NCI-H2196 treated with DMSO at 0.1 percent for 48 hours (cell line): Measurements from ENCODE around the gene TMCC3.
"Not testable (repeated sequence)": the region's sequence is repeated elsewhere in the genome, so short reads cannot be mapped to it uniquely, and the experiment has no call there.

Source experiments
- DNase-seq: peaks from one replicate; lab custom pipeline; 2025; ENCODE audit not compliant: unreplicated experiment; lab: John Stamatoyannopoulos, UW

Gene TMCC3

DNA sequence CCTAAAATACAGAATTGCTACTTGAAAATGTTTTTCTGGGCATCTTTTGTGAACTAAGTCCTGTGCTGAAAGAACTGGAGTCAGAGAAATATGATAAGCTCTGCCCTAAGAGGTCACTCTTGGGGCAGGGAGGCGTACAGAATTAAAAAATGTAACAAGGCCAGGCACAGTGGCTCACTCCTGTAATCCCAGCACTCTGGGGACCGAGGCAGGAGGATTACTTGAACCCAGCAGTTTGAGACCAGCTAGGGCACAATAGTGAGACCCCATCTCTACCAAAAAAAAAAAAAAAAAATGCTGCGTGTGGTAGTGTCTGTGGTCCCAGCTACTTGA, 46.0 kb downstream of the TMCC3 start:
- no peak for DNase-seq

GRCh38 chr12:94603434-94604365, 46.7 kb downstream of the TMCC3 start:
- DNase-seq: no peak

DNA sequence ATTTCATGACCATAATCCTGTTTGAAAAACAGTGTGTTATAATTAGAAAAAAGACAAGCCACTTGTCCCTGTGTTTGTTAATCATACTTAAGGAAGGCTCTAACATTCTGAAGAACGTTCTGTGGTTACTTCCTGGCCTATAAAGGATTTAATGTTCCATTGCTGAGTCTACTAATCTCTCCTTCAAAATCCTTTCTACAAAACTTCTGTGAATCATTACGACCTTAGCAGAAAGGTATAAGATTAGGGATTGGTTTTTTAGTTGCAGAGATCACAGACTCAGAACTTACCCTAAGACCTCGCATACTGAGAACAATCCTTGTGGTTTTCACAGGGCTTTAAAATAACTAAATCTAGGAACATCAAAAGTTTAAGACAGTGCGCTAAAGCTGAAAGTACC, 48.3 kb downstream of the TMCC3 start:
- no peak for DNase-seq

GRCh38 chr12:94601307-94601706, 49.0 kb downstream of the TMCC3 start:
- not testable (repeated sequence) for DNase-seq

- no peak for DNase-seq
Observed at GRCh38 chr12:94599189-94599588, 51.2 kb downstream of the TMCC3 start.

- no peak for DNase-seq
Observed at GRCh38 chr12:94597268-94597667, 53.1 kb downstream of the TMCC3 start.

GRCh38 chr12:94596596-94596995, 53.8 kb downstream of the TMCC3 start:
- peak; percentile 64 for DNase-seq

DNA sequence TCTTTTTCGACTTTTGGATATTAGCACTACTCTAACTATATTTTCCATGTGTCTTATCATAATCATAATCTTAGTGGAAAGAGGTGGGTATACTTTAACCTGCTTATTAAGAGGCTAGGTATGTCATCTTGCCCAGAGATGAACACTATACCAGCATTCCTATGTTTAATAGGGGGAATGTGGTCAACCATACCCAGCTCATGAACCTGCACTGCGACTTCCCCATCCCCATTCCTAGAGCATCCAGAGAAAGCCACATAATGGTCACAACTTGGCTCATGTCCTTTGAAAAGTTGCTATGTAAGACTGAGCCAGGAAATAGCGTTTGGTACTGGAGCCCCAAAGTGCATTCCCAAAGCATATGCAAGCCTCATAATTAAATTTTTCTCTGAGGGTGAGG, 55.2 kb downstream of the TMCC3 start:
- DNase-seq: no peak

GRCh38 chr12:94594443-94594825, 55.9 kb downstream of the TMCC3 start:
- no peak for DNase-seq

- no peak for DNase-seq
Observed at GRCh38 chr12:94593822-94594442, 56.4 kb downstream of the TMCC3 start.

GRCh38 chr12:94592723-94593122, 57.6 kb downstream of the TMCC3 start:
- not testable (repeated sequence) for DNase-seq

DNA sequence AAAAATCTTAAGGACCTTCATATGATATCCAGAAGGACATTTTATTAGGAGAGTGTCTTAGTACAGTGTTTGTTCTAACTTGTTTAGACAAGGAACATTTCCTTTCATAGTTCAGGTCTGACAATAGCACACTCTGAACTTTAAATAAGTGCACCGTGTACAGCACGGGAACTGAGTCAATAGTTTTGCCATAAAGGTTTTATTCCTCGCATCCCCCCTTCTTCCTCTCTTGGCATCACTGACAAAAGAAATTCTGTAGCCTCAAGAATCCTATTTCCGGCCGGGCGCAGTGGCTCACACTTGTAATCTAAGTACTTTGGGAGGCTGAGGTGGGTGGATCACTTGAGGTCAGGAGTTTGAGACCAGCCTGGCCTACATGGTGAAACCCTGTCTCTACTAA, 58.3 kb downstream of the TMCC3 start:
- no peak for DNase-seq

- no peak for DNase-seq
Observed at GRCh38 chr12:94590428-94590827, 59.9 kb downstream of the TMCC3 start.

- DNase-seq: no peak
Observed at GRCh38 chr12:94589591-94590001, 60.8 kb downstream of the TMCC3 start.

- DNase-seq: no peak
Observed at GRCh38 chr12:94588346-94588745, 62.0 kb downstream of the TMCC3 start.

DNA sequence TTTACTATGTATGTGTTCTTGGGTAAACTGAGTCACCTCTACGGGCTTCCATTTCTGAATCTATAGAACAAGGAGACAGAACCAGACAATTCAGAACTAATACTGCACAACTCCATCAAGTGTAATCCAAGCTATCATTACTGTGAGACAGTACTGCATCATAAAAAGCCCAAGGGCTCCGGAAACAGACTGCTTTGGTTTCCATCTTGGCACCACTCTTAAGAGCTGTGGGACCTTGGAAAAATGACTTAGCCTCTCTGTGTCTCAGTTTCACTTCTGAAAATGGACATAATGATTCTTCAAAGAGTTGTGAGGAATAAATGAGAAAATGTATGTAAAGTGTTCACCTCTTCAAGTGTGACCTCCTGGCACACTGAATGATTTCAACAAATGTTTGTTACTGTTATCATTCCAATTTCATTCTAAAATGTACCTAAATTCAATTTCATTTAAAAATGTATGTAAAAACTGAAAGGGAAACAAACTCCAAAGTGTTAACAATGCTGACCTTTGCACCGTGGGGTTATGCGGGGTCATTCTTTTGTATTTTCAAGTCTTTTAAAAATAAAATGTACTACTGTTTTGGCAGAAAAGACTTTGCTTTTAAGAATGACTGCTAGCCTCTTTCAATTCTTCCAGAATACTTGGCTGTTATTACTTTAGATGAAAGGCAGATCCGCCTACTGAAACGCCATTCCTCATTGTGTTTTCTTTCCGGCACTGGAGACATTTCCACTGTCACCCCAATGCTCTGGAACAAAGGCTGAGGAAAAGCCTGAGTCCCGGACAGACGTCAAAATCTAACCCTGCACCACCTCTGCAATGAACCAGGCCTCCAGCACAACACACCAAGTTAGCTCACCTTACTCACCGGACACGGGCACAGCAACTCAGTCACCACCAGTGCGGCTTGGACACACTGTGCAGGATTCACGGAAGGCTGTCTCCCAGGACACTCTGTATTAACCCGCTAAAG, 62.8 kb downstream of the TMCC3 start:
- no peak for DNase-seq

GRCh38 chr12:94586589-94587259, 63.6 kb downstream of the TMCC3 start:
- DNase-seq: no peak

DNA sequence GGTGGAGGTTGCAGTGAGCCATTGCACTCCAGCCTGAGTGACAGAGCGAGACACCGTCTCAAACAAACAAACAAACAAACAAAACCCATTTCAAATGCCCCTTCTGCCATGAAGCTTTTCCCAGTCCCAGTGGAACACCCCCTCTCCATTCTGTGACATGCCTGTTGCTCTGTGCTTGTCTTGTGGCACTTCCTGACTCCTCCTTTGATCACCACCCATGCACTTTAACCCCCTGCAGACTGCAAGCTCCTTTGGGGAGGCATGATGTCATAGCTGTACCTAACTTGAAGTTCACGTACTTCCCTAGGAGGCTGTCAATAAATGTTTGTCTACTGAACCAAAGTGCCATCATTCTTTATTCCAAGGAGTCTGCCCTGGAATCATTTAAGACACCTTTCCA, 64.7 kb downstream of the TMCC3 start:
- no peak for DNase-seq

DNA sequence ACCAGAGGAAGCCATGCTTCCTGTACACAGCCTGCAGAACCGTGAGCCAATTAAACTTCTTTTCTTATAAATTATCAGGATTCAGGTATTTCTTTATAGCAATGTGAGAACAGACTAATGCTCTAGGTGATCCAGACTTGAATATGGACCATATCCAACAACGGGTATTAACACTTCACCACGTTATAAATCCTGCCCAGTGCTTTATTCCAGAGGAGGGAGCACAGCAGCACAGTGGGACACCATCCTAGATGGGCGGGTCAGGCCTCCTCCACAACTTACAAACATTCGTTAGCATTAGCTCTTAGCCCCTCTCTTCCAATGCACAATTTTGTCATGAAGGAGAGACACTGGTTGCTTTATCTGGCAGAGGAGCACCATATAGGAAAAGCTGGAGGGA, 66.0 kb downstream of the TMCC3 start:
- DNase-seq: no peak

GRCh38 chr12:94582591-94582990, 67.8 kb downstream of the TMCC3 start:
- no peak for DNase-seq
